CD14-positive monocyte (primary cell): Measurements from ENCODE around the gene GP1BA. TPM values are rescaled to one million over a fixed set of nuclear protein-coding genes. Genes with fewer than 3 reads are reported as not detected.

Source experiments
- DNase-seq, 3 donors: peaks; one replicate each; pipeline ENCODE4 v3.0.0-alpha.2; 2011 to 2022
- H2AFZ ChIP-seq: 2 replicates; pipeline ENCODE4 v1.6.0; 2012; ENCODE audit warnings: mild to moderate bottlenecking, low read depth, low read length, inconsistent platforms; ENCODE audit not compliant: insufficient read depth, poor library complexity, severe bottlenecking
- H3K27ac ChIP-seq, 2 donors: 1 replicate in 1 of 2; 2 replicates in 1 of 2; pipeline ENCODE4 v1.5.1; 2012 to 2013; ENCODE audit warnings: low read length in 2 of 2, control low read depth in 1 of 2, inconsistent platforms in 1 of 2, low read depth in 1 of 2, mild to moderate bottlenecking in 1 of 2
- H3K27me3 ChIP-seq, 2 donors: one replicate each; pipeline versions ENCODE4 v1.6.0 to v1.6.1; 2011 to 2013; ENCODE audit warnings: low read length in 2 of 2; ENCODE audit not compliant: control insufficient read depth in 2 of 2, insufficient read depth in 2 of 2
- H3K36me3 ChIP-seq, 2 donors: replicated peaks in 1 of 2; 1 replicate in 1 of 2; 2 replicates in 1 of 2; pipeline versions ENCODE4 v1.5.1 to v1.6.1; 2012 to 2013; ENCODE audit warnings: low read length in 2 of 2, control low read depth in 1 of 2, inconsistent platforms in 1 of 2, mild to moderate bottlenecking in 1 of 2; ENCODE audit not compliant: insufficient read depth in 2 of 2, control insufficient read depth in 1 of 2
- H3K4me1 ChIP-seq, 2 donors: 1 replicate in 1 of 2; 2 replicates in 1 of 2; pipeline versions ENCODE4 v1.5.1 to v1.6.1; 2012 to 2013; ENCODE audit warnings: low read length in 2 of 2, control low read depth in 1 of 2, inconsistent platforms in 1 of 2, mild to moderate bottlenecking in 1 of 2, moderate library complexity in 1 of 2; ENCODE audit not compliant: insufficient read depth in 2 of 2, control insufficient read depth in 1 of 2
- H3K4me2 ChIP-seq: replicated peaks from 2 replicates; pipeline ENCODE3; 2012; ENCODE audit warnings: low read length, moderate library complexity, mild to moderate bottlenecking; ENCODE audit not compliant: poor library complexity, severe bottlenecking; ENCODE audit errors: extremely low read depth
- H3K4me3 ChIP-seq, 3 experiments: fragments of 200-600 bp in 1 of 3; sonication (generic) in 1 of 3; replicated peaks in 1 of 3; 1 replicate in 2 of 3; 2 replicates in 1 of 3; pipeline ENCODE4 v1.5.1; 2011 to 2013; ENCODE audit warnings: low read length in 3 of 3, mild to moderate bottlenecking in 3 of 3, control low read depth in 2 of 3, low read depth in 2 of 3, inconsistent platforms in 1 of 3, moderate library complexity in 1 of 3
- H3K79me2 ChIP-seq: 2 replicates; pipeline ENCODE4 v1.6.0; 2012; ENCODE audit warnings: mild to moderate bottlenecking, control low read depth, inconsistent platforms, low read length, moderate library complexity; ENCODE audit not compliant: insufficient read depth
- H3K9ac ChIP-seq: 2 replicates; pipeline ENCODE4 v1.6.0; 2017; ENCODE audit warnings: low read length, mild to moderate bottlenecking; ENCODE audit not compliant: insufficient read depth, poor library complexity, severe bottlenecking
- H3K9me3 ChIP-seq, 2 donors: replicated peaks in 1 of 2; 1 replicate in 1 of 2; 2 replicates in 1 of 2; pipeline versions ENCODE4 v1.5.1 to v1.6.1; 2012 to 2013; ENCODE audit warnings: low read length in 2 of 2, control low read depth in 1 of 2; ENCODE audit not compliant: control insufficient read depth in 1 of 2, insufficient read depth in 1 of 2
- H4K20me1 ChIP-seq: 2 replicates; pipeline ENCODE4 v1.6.0; 2012; ENCODE audit warnings: mild to moderate bottlenecking, low read length, control low read depth, moderate library complexity; ENCODE audit not compliant: insufficient read depth
- H3K27ac Mint-ChIP-seq, 7 donors: one replicate each; pipeline ENCODE4 v1.8.0; 2020; ENCODE audit warnings: mild to moderate bottlenecking in 7 of 7, mixed read lengths in 7 of 7, moderate library complexity in 6 of 7, inconsistent platforms in 2 of 7
- H3K27me3 Mint-ChIP-seq, 3 donors: one replicate each; pipeline ENCODE4 v1.8.0; 2021 to 2022; ENCODE audit warnings: low read depth in 3 of 3, mild to moderate bottlenecking in 3 of 3, mixed read lengths in 3 of 3, moderate library complexity in 3 of 3, inconsistent platforms in 1 of 3
- H3K36me3 Mint-ChIP-seq, 2 donors: one replicate each; pipeline ENCODE4 v1.8.0; 2020; ENCODE audit warnings: mixed read lengths in 2 of 2, inconsistent platforms in 1 of 2, mild to moderate bottlenecking in 1 of 2
- H3K4me1 Mint-ChIP-seq: one replicate; pipeline ENCODE4 v1.8.0; 2020; ENCODE audit warnings: mild to moderate bottlenecking, mixed read lengths
- H3K4me3 Mint-ChIP-seq, 2 donors: one replicate each; pipeline ENCODE4 v1.8.0; 2020; ENCODE audit warnings: mild to moderate bottlenecking in 2 of 2, mixed read lengths in 2 of 2, moderate library complexity in 1 of 2
- H3K9me3 Mint-ChIP-seq, 7 donors: one replicate each; pipeline ENCODE4 v1.8.0; 2020 to 2022; ENCODE audit warnings: mixed read lengths in 7 of 7, mild to moderate bottlenecking in 6 of 7, moderate library complexity in 6 of 7, inconsistent platforms in 2 of 7
- CTCF ChIP-seq: fragments of 200-600 bp; IDR thresholded peaks from one replicate; pipeline ENCODE4 v1.8.0; 2022; ENCODE audit warnings: antibody characterized with exemption, mild to moderate bottlenecking
- WGBS: methylation state at CpG from one replicate; pipeline ENCODE4 v1.1.5; 2013; ENCODE audit warnings: missing lambda C conversion rate; ENCODE audit not compliant: insufficient coverage; 5-methylcytosine and 5-hydroxymethylcytosine counted together
- intact Hi-C, 2 donors: fragments of 100-400 bp; cut with micrococcal nuclease; formaldehyde crosslinking; loops; one replicate each; pipeline versions ENCODE4 v1.15.0 to v1.15.1; 2023
- polyA plus RNA-seq, 3 donors: library from polyadenylated mRNA; depleted of rRNA in 1 of 3; unstranded in 2 of 3; stranded (reverse) in 1 of 3; fragments of 300-500 nt in 2 of 3; fragments of >200 nt in 1 of 3; fragmentation: Illumina TruSeq in 2 of 3; gene quantifications; 1 replicate in 2 of 3; 2 replicates in 1 of 3; pipeline ENCODE4 v1.2.3, GENCODE V29; 2012 to 2021

Gene GP1BA
- polyA plus RNA-seq, 3 donors: 0.24 to 0.29 TPM; not detected in 1

- H3K4me1 Mint-ChIP-seq: peaks cover 19% of the 10 kb centered on the region
- peaks cover 2 to 3% (median 3%) of the 10 kb centered on the region in 3 donors for H3K27me3 Mint-ChIP-seq
- H3K9me3 Mint-ChIP-seq: no peaks in the 10 kb centered on the region
- Histone ChIP-seq H4K20me1 (no peaks in the 10 kb centered on the region), H3K36me3 (no peaks in the 10 kb centered on the region), H3K79me2 (peaks cover 8% of the 10 kb centered on the region), H3K9me3 (no peaks in the 10 kb centered on the region), H3K9ac (no peak overlapping the region), H3K4me2 (no peak overlapping the region), H3K4me3 (no peak overlapping the region), H2AFZ (no peak overlapping the region), H3K27ac (no peak overlapping the region), H3K27me3 (no peaks in the 10 kb centered on the region), H3K4me1 (peaks cover 15 to 28% of the 10 kb centered on the region in 2 donors)
- no peak for TF ChIP-seq CTCF
- no peak for DNase-seq
- intact Hi-C loops: loop anchor here in 1 of 2 donors (5.0 kb wide), 1 partner anchor 34 kb away; the partner anchor contains the start of gene CAMTA2
- no peak overlapping the region for H3K27ac Mint-ChIP-seq
- peaks cover 5 to 13% of the 10 kb centered on the region in 2 donors for H3K36me3 Mint-ChIP-seq
- WGBS: 90% methylated on average over 9 of the region's 14 CpGs
- H3K4me3 Mint-ChIP-seq: no peak overlapping the region
Observed at GRCh38 chr17:4953451-4953961, 21.4 kb downstream of the GP1BA start.

GRCh38 chr17:4955091-4955490 is 23.0 kb downstream of the GP1BA start:
- no peak overlapping the region for H3K4me2 ChIP-seq
- no peak for DNase-seq
- no peak overlapping the region for H2AFZ ChIP-seq
- peaks cover 12% of the 10 kb centered on the region in 2 donors for H3K36me3 ChIP-seq
- 99% methylated on average over 8 of the region's 8 CpGs for WGBS
- no peak overlapping the region for H3K27ac ChIP-seq
- no peaks in the 10 kb centered on the region for H3K9me3 ChIP-seq
- Mint-ChIP-seq H3K27ac (no peak overlapping the region), H3K36me3 (peaks cover 17 to 28% of the 10 kb centered on the region in 2 donors), H3K27me3 (peaks cover 2 to 3% (median 3%) of the 10 kb centered on the region in 3 donors), H3K4me1 (peaks cover 17% of the 10 kb centered on the region), H3K9me3 (no peaks in the 10 kb centered on the region), H3K4me3 (no peak overlapping the region)
- H3K4me3 ChIP-seq: no peak overlapping the region
- H3K4me1 ChIP-seq: peaks cover 14 to 16% of the 10 kb centered on the region in 2 donors
- no peak overlapping the region for H3K9ac ChIP-seq
- H3K27me3 ChIP-seq: no peaks in the 10 kb centered on the region
- no peaks in the 10 kb centered on the region for H4K20me1 ChIP-seq
- peaks cover 8% of the 10 kb centered on the region for H3K79me2 ChIP-seq
- intact Hi-C loops: no loop called here
- no peak for TF ChIP-seq CTCF
